GM12865 (cell line): ENCODE data around the gene C3orf22.
"Not testable (repeated sequence)": the region's sequence is repeated elsewhere in the genome, so short reads cannot be mapped to it uniquely, and the experiment has no call there.

Experiments
- DNase-seq: peaks from one replicate; pipeline ENCODE4 v3.0.0; 2010; ENCODE audit warnings: low read depth
- H3K4me3 ChIP-seq: 2 replicates; pipeline ENCODE4 v1.5.1; 2011; ENCODE audit warnings: mild to moderate bottlenecking, low read depth, low read length, control low read depth
- TF ChIP-seq, protein P1 (sequence below): IDR thresholded peaks from 2 replicates; pipeline ENCODE4 v1.5.1; 2011; ENCODE audit warnings: low read length, control low read depth, low read depth, inconsistent platforms; ENCODE audit not compliant: insufficient read depth; ENCODE audit errors: missing control alignments

The C3orf22 gene

DNA sequence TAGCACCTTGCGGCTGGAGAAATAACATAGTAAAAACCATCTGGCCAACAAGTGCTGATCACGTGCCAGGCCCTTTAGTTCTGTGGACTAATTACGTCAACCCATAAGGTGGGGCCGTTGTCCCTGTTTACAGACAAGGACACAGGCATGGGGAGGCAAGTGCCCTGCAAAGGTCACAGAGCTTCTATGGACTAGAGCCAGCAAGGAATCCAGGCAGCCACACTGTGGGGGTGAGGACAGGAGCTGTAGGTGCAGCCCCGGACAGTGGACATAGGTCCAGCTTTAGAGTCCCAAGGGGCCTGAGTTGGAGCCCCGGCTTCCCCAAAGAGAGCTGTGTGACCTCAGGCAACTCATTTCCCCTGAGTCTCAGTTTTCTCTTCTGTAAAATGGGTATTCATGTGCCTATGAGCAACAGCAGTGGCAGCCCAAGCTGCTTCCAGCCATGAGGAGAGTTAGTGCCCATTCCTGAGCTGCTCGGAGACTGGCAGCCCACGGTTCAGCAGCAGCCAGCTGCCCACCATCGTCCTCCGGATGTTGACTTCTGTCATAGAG is 20.9 kb downstream of the C3orf22 start:
- TF ChIP-seq, protein P1, sequence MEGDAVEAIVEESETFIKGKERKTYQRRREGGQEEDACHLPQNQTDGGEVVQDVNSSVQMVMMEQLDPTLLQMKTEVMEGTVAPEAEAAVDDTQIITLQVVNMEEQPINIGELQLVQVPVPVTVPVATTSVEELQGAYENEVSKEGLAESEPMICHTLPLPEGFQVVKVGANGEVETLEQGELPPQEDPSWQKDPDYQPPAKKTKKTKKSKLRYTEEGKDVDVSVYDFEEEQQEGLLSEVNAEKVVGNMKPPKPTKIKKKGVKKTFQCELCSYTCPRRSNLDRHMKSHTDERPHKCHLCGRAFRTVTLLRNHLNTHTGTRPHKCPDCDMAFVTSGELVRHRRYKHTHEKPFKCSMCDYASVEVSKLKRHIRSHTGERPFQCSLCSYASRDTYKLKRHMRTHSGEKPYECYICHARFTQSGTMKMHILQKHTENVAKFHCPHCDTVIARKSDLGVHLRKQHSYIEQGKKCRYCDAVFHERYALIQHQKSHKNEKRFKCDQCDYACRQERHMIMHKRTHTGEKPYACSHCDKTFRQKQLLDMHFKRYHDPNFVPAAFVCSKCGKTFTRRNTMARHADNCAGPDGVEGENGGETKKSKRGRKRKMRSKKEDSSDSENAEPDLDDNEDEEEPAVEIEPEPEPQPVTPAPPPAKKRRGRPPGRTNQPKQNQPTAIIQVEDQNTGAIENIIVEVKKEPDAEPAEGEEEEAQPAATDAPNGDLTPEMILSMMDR: no peak
- no peak for DNase-seq
- no peak overlapping the region for H3K4me3 ChIP-seq

DNA sequence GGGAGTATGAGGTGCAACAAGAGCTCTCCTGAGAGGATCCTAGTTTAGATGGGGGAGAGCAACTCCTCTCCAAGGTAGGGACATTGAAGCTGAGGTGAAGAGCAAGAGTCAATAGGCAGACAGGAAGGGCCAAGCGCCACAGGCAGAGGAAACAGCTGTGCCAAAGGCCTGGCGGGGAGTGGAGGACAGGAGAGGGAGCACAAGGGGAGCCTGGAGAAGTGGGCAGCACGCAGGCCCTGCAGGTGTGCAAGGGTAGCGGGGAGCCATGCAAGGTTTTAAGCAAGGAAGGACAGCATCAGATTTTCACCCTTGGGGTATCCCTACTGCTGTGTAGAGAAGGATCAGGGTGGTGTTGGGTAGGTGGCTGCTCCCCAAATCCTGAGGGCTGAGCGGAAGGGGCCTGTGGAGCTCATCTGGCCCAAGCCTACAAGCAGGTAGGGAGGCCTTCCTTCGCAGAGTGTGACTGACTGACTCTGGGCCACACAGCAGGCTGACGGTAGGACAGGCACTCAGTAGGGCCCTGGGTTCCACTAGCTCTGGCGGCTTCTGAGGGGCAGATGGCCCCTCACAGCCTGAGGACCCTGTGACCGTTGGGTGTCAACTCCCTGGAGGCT is 21.5 kb downstream of the C3orf22 start:
- DNase-seq: no peak
- TF ChIP-seq, protein P1: no peak
- H3K4me3 ChIP-seq: no peak overlapping the region

DNA sequence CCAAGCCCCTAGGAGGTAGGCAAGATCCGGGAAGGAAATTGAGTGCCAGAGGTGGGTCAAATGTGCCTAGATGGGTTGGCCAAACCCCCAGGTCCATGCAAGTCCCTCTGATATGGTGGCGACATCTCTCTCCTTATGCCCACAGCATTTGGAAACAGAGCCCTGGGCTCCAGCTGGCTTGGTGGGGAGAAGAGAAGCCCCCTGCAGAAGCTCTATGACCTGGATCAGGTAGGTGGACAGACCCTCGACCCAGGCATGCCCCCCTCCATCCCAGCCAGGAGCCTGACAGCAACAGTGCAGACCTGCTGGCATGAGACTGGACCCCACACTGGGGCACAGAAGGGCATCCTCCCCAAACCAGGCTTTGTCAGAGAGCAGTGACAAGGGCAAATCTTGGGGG is 22.6 kb downstream of the C3orf22 start:
- DNase-seq: no peak
- TF ChIP-seq, protein P1: no peak
- H3K4me3 ChIP-seq: no peak overlapping the region

DNA sequence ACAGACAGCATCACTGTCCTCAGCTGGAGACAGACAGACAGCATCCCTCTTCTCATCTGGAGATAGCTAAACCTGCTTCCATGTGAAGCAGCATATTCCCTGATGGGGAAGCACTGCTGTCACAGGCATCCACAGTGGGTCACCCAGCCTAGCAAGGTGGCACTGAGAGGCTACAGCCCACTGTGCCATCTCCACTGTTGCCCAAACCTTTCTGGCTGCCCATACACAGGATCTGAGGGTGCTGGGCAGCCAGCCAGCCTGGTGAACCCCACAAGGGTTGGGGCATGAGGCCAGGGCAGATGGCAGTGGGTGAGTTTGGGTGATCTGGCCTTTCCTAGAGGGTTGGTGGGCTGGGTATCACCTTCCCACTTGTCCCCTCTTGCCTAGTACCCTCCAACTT is 23.1 kb downstream of the C3orf22 start:
- DNase-seq: no peak
- H3K4me3 ChIP-seq: no peak overlapping the region
- TF ChIP-seq, protein P1: no peak

DNA sequence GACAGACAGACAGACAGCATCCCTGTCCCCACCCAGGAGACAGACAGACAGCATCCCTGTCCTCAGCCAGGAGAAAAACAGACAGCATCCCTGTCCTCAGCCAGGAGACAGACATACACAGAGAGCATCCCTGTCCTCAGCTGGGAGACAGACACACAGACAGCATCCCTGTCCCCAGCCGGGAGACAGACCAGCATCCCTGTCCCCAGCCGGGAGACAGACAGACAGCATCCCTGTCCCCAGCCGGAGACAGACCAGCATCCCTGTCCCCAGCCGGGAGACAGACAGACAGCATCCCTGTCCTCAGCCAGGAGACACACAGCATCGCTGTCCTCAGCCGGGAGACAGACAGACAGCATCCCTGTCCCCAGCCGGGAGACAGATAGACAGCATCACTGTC is 24.0 kb downstream of the C3orf22 start:
- DNase-seq, H3K4me3 ChIP-seq: not testable (repeated sequence)

DNA sequence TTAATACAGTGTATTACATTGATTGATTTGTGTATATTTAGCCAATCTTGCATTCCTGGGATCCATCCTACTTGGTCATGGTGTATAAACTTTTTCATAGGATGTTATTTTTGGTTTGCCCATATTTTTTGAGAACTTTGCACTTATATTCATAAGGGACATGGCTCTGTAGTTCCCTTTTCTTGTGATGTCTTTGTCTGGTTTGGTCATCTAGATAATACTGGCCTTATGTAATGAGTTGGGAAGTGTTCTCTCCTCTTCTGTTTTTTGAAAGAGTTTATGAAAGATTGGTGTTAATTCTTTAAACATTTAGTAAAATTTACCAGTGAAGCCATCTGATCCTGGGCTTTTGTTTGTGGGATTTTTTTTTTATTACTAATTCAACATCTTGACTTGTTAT is 25.2 kb downstream of the C3orf22 start:
- no peak for DNase-seq
- no peak overlapping the region for H3K4me3 ChIP-seq
- TF ChIP-seq, protein P1: no peak

DNA sequence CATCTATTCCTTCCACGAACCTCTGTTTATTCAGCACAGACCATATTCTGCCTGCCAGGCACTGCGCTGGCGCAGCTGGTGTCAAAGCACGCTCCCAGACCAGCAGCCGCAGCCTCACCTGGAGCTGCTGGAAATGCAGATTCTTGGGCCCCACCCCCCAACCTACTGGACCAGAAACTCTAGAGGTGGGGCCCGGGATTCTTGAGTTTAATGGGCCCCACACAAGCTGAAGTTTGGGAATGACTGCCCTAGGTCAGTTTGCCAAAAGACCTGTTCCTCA is 27.7 kb downstream of the C3orf22 start:
- no peak overlapping the region for H3K4me3 ChIP-seq
- TF ChIP-seq, protein P1: no peak
- DNase-seq: no peak
